Heart left ventricle (tissue), 13 donors: Measurements from ENCODE around the gene SLCO1C1.

Experiments
- CTCF ChIP-seq, 12 donors: fragments of 200-600 bp; sonication (generic) in 4 of 12; IDR thresholded peaks; one replicate each; pipeline versions ENCODE4 v1.5.0 to v1.8.0; 2018 to 2022; ENCODE audit warnings: antibody characterized with exemption in 12 of 12, mild to moderate bottlenecking in 5 of 12
- POLR2A ChIP-seq, 2 donors: fragments of 450-650 bp; IDR thresholded peaks; one replicate each; pipeline ENCODE4 v1.6.1; 2017; ENCODE audit warnings: antibody characterized with exemption in 2 of 2, mild to moderate bottlenecking in 2 of 2, moderate library complexity in 2 of 2
- donor health status: ischemic (EF 13 %, LVEDD 7.1; RV severe dilation, severe dysfunction).
- donor health status: DM: no; HTN: yes; CAD: no.
- donor health status: DM: no; HTN: no; CAD: no.
- donor health status: ischemic (EF 25% LVEDD 6.9; RV normal size, moderate dysfunction).
- donor health status: ischemic (EF 25% LVEDD 5.7; RV mildly dilated, moderate dysfunction).
- donor health status: ischemic (EF 35%, LVEDD 5.7; RV mildly dilated, moderate dysfunction).
- donor health status: nonischemic (EF 11% LVEDD 7.7; RV severe dilation, severe dysfunction).
- donor health status: DM: yes; HTN: yes; CAD: no.
- donor health status: PGD.
- donor health status: ischemic (EF 29% LVEDD 5.4; RV normal size, mild dysfunction).
- donor health status: nonischemic (EF 23%, LVEDD 6.1; RV moderate dilation, normal function).

GRCh38 chr12:20704860-20705259 is 9.7 kb downstream of the SLCO1C1 start:
- TF ChIP-seq CTCF (IDR thresholded peaks at IDR 0.05) = no peak
- TF ChIP-seq POLR2A (IDR thresholded peaks at IDR 0.05) = no peak
